Stimulated activated CD8-positive, alpha-beta memory T cell treated with anti-CD3 and anti-CD28 coated beads, Interleukin-4, amount 100 ng/mL, for 4 hours (primary cell): ENCODE data around the gene ABCC4.

Experiments
- DNase-seq, 2 donors: peaks; one replicate each; pipeline ENCODE4 v3.0.0-alpha.2; 2020; ENCODE audit warnings: low read depth in 2 of 2, low spot score in 1 of 2

ABCC4 gene

GRCh38 chr13:95301183-95301967, at the start of gene ABCC4:
Gene ABCC4 (minus strand): TSS chr13:95301451. CDS start chr13:95301314, 137 bp downstream.
- peak; percentile 7 to 32 for DNase-seq

DNA sequence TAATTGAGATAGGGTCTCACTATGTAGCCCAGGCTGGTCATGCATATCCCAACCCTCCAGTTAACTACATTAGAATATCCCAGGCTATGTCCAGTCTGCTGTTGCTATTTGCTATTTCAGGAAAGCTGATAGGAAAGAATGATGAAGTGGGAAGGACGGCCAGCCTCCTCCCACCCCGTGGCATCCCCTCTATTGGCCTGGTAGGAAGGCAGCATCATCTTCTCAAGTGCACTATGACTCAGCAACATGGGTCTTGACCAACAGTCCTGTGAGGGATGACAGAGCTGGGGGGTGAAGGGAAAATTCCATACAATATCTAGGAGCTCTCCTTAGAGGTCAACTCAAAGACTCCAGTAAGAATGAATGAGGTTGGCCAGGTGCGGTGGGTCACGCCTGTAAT, 48.0 kb upstream of the ABCC4 start:
- DNase-seq, result no peak

DNA sequence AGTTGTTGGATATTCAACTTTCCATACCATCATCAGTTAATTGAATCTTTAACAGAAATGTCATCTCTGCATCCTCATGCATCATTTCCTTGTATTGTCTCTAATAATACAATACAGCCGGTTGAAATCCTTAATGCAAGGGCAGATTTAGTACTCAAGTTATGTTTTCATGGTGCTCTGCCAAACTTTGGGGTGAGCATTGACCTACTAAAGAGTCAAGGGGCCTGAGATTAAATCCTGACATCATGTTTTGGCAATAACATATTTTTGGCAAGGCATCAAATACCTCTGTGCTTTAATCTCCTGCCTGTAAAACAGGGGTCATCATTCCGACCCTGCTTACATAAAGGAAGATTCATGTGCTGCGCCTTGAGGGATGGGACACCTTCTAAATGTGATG, 42.7 kb upstream of the ABCC4 start:
- no peak for DNase-seq

DNA sequence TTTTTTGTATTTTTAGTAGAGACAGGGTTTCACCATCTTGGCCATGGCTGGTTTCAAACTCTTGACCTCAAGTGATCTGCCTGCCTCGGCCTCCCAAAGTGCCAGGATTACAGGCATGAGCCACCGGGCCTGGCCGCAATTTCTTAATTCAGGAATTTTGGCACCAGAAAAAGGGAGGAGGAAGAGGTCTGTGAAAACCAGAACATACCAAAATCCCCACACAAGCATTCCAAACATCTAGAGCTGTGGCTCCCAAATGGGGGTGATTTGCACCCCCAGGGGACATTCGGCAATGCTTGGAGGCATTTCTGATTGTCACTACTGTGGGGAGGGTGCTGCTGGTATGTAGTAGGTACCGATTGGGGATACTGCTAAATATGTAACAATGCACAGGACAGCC, 40.2 kb upstream of the ABCC4 start:
- DNase-seq, result no peak

- no peak for DNase-seq
Measured at GRCh38 chr13:95338905-95339304, 37.7 kb upstream of the ABCC4 start.

DNA sequence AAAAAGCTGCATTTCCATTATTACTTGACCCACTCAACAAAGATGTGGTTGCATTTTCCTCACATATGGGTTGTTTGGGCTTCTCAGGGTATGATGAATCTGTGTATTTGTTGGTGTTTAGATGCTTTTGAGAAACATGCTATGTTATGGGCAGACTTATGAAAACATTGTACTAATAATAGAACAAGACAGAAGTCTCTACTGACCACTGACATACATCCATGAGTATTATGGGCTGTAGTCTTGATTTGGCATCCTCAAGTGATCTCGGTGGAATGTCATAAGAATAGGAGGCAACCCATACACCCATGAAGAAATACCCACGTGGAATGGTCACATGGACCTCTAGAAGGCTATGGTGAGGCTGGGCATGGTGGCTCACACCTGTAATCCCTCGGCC, 36.3 kb upstream of the ABCC4 start:
- no peak for DNase-seq

DNA sequence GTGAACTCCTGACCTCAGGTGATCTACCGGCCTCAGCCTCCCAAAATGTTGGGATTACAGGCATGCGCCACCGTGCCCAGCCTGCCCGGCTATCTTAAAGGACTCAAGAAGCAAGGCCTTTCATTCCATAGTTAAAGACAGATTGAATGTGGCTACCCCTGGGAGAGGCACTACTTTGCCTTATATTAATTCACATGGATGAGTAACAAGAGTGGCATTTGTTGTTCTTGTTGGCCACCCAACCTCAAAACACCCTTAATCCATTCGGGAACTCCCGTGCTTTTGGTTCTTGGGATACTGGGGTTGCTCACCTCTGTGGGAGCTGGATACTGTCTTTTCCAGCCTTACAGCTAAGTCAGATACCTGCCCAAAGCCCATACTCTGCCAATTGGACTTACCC, 34.4 kb upstream of the ABCC4 start:
- no peak for DNase-seq

DNA sequence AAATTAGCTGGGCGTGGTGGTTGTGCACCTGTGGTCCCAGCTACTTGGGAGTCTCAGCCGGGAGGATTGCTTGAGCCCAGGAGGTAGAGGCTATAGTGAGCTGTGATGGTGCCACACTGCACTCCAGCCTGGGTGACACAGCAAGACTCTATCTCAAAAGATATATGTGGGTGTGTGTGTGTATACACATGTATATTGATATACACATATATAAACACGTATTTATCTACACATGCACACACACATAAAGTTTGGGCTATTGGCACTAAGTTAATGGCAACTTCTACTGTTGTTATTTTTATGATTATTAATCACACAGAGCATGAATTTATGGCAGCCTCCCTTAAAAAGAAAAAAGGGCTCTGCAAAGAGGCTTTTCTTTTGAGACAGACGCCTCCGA, 27.1 kb upstream of the ABCC4 start:
- DNase-seq, result no peak

- DNase-seq, result no peak
Measured at GRCh38 chr13:95327190-95327589, 25.9 kb upstream of the ABCC4 start.

DNA sequence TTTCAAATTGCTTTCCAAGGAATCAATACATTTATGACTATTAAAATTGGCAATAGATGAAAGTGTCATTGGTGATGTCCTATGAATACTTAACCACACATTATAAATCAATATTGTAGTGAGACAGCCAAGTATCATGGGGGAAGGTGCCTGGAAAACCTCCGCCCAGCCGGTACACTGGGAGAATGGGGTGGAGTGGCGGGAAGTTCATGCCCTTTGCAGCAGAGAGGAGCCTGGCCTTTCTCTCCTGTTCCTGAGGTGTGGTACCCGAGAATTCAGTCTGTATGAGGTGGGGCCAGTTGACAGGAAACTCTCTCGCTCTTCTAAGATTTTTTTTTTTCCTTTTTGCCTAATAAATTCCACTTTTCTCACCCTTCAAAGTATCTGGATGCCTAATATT, 25.4 kb upstream of the ABCC4 start:
- DNase-seq, result no peak

DNA sequence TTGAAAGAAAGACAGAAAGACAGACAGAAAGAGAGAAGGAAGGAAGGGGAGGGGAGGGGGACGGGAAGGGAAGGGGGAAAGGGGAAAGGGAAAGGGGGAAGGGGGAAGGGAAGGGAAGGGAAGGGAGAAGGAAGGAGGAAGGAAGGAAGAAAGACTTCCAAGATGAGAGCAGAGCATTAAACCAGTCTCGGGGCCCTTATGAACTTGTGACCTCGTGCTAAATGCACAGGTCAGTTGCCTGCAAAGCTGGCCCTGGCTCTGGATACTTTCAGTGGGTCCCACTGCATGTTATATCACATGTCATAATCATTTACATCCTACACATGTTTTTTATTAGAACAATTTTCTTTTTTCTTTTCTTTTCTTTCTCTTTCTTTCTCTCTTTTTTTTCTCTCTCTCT, 24.2 kb upstream of the ABCC4 start:
- no peak for DNase-seq

- no peak for DNase-seq
Measured at GRCh38 chr13:95323930-95324662, 22.8 kb upstream of the ABCC4 start.

GRCh38 chr13:95319551-95320274, 18.5 kb upstream of the ABCC4 start:
- DNase-seq, result no peak

GRCh38 chr13:95317039-95317989, 16.1 kb upstream of the ABCC4 start:
- no peak for DNase-seq

DNA sequence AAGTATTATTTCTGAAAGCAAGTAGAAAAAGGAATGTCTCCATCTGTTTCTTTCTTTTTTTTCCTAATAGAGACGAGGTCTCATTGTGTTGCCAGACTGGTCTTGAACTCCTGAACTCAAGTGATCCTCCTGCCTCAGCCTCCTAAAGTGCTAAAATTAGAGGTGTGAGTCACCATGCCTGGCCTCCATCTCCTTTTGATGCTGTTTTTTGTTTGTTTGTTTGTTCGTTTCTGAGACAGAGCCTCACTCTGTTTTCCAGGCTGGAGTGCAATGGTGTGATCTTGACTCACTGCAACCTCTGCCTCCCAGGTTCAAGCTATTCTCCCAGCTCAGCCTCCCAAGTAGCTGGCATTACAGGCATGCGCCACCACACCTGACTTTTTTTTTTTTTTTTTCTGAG, 14.5 kb upstream of the ABCC4 start:
- no peak for DNase-seq

GRCh38 chr13:95307507-95307906, 6.3 kb upstream of the ABCC4 start:
- DNase-seq, result no peak

DNA sequence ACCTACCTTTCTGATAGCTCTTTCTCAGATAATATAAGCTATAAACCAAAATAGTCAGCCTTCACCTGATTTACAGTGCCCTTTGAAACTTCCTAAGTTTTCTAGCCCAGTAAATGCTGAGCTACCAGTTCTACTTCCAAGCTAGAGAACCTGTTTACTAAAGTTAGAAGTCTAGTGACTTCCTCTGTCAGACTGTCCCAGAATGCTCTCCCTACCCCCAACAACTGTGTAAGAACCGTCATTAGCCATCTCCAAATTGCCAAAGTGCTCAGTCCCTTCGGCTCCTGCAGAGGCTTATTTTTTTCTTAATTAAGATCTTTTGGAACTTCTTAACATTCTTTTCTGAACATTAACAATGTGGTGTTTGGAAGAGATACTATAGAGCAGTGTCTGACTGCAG, 3.2 kb upstream of the ABCC4 start:
- DNase-seq, result no peak

GRCh38 chr13:95301968-95302393, 730 bp upstream of the ABCC4 start:
- DNase-seq, result no peak

DNA sequence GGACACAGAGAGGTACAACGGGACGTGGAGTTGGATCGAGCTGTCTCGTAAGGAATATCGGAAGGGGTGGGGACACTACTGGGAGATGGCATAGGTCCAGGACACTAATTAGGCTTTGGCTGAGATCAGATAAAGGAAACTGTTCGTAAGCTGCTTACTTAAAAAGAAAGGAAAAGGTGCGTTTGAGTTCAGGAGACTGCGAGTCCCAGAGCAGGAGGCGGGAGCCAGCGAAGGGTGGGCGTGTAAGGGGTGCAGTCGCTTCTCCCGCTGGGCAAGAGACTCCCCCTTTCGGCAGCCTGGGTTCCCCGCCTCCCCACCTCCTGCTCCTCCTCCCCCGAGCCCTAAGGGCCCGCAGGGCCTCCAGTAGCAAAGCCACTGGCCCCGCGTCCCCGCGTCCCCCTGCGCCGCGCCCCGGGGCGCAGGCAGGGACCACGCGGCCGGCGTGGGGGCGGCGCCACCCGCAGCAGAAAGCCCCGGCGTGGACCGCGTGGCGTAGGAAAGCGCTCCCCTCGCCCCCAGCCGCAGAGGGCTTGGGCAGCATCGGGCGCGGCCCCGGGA, 547 bp downstream of the ABCC4 start:
- peak; percentile 15 to 29 for DNase-seq

DNA sequence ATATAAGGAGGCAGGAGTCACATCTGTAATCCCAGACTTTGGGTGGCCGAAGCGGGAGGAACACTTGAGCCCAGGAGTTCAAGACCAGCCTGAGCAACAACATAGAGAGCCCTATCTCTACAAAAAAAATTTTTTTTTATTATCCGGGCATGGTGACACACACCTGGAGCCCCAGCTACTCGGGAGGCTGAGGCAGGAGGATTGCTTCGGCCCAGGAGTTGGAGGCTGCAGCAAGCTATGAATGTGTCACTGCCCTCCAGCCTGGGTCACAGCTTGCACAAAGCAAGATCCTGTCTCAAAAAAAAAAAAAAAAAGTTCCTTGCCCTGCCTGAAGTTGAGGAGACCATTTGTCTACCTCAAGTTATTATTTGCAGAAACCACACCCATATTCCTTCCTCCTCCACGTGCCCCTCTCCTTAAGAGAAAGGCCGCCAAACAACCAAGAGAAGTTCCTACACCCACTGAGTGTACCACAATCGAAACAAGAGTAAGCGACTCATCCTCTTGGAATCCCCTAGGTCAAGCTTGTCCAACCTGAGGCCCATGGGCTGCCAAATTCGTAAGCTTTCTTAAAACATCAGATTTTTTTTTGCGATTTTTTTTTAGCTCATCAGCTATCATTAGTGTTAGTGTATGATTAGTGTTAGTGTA, 2.2 kb downstream of the ABCC4 start:
- no peak for DNase-seq
